ENCODE results near the gene PXMP2. TPM values are rescaled to one million over a fixed set of nuclear protein-coding genes. Genes with fewer than 3 reads are reported as not detected.

The PXMP2 gene
- total RNA-seq, 2 donors from 2014 or later: 26.7 to 27.0 TPM

- H3K4me1 Mint-ChIP-seq: no peaks in the 10 kb centered on the region
- Histone ChIP-seq H3K36me3 (ENCODE audit: control insufficient read depth, insufficient read depth, low read length) (peaks cover 86% of the 10 kb centered on the region), H3K9me3 (ENCODE audit: control insufficient read depth, low read length) (peaks cover 4% of the 10 kb centered on the region), H3K27me3 (ENCODE audit: control insufficient read depth, insufficient read depth, low read length, poor library complexity, severe bottlenecking) (no peaks in the 10 kb centered on the region), H3K9ac (ENCODE audit: extremely low read depth, low read length, poor library complexity, severe bottlenecking) (no peak overlapping the region), H3K27ac (ENCODE audit: low read depth, low read length) (no peak overlapping the region), H3K4me1 (ENCODE audit: control insufficient read depth, insufficient read depth, low read length) (no peaks in the 10 kb centered on the region), H3K4me3 (ENCODE audit: low read length) (no peak overlapping the region)
- H3K27ac Mint-ChIP-seq: no peak overlapping the region
- peak; percentile 41 for DNase-seq
- no peaks in the 10 kb centered on the region for H3K27me3 Mint-ChIP-seq (ENCODE audit: insufficient read depth)
- 92 to 97% methylated on average over 5 to 7 of the region's 7 CpGs for WGBS, 2 experiments (ENCODE audit: insufficient coverage in 1 of 2, insufficient read length in 1 of 2)
- peaks cover 16% of the 10 kb centered on the region for H3K9me3 Mint-ChIP-seq
- no peak for TF ChIP-seq CTCF (conservative IDR thresholded peaks at IDR 0.05)
- peaks cover 86% of the 10 kb centered on the region for H3K36me3 Mint-ChIP-seq (ENCODE audit: low read depth)
- H3K4me3 Mint-ChIP-seq: no peak overlapping the region
These were observed 41.1 kb downstream of the PXMP2 start for GRCh38 chr12:132728502-132728901.

DNA sequence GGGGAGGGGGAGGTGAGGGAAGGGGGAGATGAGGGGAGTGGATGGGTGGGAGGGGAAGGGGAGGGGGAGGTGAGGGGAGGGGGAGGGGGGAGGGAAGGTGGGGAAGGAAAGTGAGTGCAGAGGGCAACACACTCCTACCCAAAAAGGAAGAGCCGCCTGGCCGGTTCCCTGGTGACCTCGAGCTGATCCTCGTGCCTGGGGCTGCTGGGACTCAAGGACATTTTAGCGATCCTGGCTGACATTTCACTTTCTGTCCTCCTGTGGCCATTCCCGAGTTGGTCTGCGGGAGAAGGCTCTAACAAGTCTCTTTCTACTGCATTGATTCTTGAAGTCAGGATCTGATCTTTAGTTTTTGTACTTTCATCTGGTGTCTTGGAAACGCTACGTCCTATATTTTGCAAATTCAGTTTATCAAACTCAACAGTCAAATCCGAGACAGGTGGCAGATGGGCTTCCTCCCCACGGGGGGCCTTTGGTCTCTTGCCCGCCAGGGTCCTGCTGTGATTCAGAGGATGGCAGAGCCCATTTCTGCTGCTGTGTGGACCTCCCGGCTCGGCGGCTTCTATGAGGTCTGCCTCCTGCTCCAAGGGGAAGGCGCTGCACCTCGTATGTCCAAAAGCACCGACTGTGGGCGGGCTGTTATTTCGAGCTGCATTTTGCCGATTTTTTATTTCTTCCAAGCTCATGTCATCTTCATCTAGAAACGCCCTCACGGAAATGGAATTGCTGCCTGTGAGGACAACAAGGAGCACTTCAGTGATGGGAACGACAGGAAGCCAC, 42.3 kb downstream of the PXMP2 start:
- Mint-ChIP-seq H3K9me3 (peaks cover 16% of the 10 kb centered on the region), H3K27me3 (ENCODE audit: insufficient read depth) (no peaks in the 10 kb centered on the region), H3K4me1 (no peaks in the 10 kb centered on the region), H3K4me3 (no peak overlapping the region), H3K36me3 (ENCODE audit: low read depth) (peaks cover 88% of the 10 kb centered on the region), H3K27ac (no peak overlapping the region)
- 94 to 96% methylated on average over 23 to 24 of the region's 24 CpGs for WGBS, 2 experiments (ENCODE audit: insufficient coverage in 1 of 2, insufficient read length in 1 of 2)
- Histone ChIP-seq H3K36me3 (ENCODE audit: control insufficient read depth, insufficient read depth, low read length) (peaks cover 87% of the 10 kb centered on the region), H3K4me1 (ENCODE audit: control insufficient read depth, insufficient read depth, low read length) (no peaks in the 10 kb centered on the region), H3K27ac (ENCODE audit: low read depth, low read length) (no peak overlapping the region), H3K4me3 (ENCODE audit: low read length) (no peak overlapping the region), H3K27me3 (ENCODE audit: control insufficient read depth, insufficient read depth, low read length, poor library complexity, severe bottlenecking) (no peaks in the 10 kb centered on the region), H3K9ac (ENCODE audit: extremely low read depth, low read length, poor library complexity, severe bottlenecking) (no peak overlapping the region), H3K9me3 (ENCODE audit: control insufficient read depth, low read length) (peaks cover 4% of the 10 kb centered on the region)
- peak; percentile 49 for DNase-seq
- TF ChIP-seq CTCF (conservative IDR thresholded peaks at IDR 0.05): no peak

DNA sequence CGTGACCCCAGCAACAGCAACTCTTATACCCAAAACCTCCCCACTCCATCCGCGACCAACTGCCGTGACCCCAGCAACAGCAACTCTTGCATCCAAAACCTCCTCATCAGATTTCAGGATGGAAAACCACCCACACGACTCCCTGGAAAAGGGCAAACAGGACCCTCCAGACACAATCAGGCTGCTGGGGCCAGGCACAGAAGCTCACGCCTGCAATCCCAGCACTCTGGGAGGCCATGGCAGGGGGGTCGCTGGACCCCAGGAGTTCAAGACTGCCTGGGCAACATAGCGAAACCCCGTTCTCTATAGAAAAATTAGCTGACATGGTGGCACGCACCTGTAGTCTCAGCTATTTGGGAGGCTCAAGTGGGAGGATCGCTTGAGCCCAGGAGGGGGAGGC, 43.0 kb downstream of the PXMP2 start:
- Mint-ChIP-seq H3K4me1 (no peaks in the 10 kb centered on the region), H3K4me3 (no peak overlapping the region), H3K9me3 (peaks cover 16% of the 10 kb centered on the region), H3K36me3 (ENCODE audit: low read depth) (peaks cover 89% of the 10 kb centered on the region), H3K27ac (no peak overlapping the region), H3K27me3 (ENCODE audit: insufficient read depth) (no peaks in the 10 kb centered on the region)
- peak; percentile 41 for DNase-seq
- Histone ChIP-seq H3K9me3 (ENCODE audit: control insufficient read depth, low read length) (peaks cover 4% of the 10 kb centered on the region), H3K27ac (ENCODE audit: low read depth, low read length) (no peak overlapping the region), H3K4me3 (ENCODE audit: low read length) (no peak overlapping the region), H3K27me3 (ENCODE audit: control insufficient read depth, insufficient read depth, low read length, poor library complexity, severe bottlenecking) (no peaks in the 10 kb centered on the region), H3K9ac (ENCODE audit: extremely low read depth, low read length, poor library complexity, severe bottlenecking) (no peak overlapping the region), H3K36me3 (ENCODE audit: control insufficient read depth, insufficient read depth, low read length) (peaks cover 87% of the 10 kb centered on the region), H3K4me1 (ENCODE audit: control insufficient read depth, insufficient read depth, low read length) (no peaks in the 10 kb centered on the region)
- no peak for TF ChIP-seq CTCF (conservative IDR thresholded peaks at IDR 0.05)
- WGBS, 2 experiments (ENCODE audit: insufficient coverage in 1 of 2, insufficient read length in 1 of 2): 94 to 95% methylated on average over 7 to 11 of the region's 11 CpGs
